Putamen (tissue), 1 donor: ENCODE data around the gene LGALS1.

Experiments used
- DNase-seq: peaks from one replicate; pipeline ENCODE4 v3.0.0-alpha.2; 2016; ENCODE audit warnings: low spot score

The LGALS1 gene

DNA sequence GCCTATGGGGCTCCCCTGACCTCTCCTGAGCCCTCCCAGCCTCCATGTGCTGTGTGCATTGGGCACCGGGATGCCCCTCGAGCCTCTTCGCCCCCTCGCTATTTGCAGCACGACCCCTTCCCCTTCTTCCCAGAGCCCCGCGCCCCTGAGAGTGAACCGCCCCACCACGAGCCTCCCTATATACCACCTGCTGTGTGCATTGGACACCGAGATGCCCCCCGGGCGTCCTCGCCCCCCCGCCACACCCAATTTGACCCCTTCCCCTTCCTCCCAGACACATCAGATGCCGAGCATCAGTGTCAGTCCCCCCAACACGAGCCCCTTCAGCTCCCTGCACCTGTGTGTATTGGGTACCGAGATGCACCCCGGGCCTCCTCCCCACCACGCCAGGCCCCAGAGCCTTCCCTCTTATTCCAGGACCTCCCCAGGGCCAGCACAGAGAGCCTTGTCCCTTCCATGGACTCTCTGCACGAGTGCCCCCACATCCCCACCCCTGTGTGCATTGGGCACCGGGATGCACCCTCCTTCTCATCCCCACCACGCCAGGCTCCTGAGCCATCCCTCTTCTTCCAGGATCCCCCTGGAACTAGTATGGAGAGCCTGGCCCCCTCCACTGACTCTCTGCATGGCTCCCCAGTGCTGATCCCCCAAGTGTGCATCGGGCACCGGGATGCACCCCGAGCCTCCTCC, 50.3 kb downstream of the LGALS1 start:
- no peak for DNase-seq

DNA sequence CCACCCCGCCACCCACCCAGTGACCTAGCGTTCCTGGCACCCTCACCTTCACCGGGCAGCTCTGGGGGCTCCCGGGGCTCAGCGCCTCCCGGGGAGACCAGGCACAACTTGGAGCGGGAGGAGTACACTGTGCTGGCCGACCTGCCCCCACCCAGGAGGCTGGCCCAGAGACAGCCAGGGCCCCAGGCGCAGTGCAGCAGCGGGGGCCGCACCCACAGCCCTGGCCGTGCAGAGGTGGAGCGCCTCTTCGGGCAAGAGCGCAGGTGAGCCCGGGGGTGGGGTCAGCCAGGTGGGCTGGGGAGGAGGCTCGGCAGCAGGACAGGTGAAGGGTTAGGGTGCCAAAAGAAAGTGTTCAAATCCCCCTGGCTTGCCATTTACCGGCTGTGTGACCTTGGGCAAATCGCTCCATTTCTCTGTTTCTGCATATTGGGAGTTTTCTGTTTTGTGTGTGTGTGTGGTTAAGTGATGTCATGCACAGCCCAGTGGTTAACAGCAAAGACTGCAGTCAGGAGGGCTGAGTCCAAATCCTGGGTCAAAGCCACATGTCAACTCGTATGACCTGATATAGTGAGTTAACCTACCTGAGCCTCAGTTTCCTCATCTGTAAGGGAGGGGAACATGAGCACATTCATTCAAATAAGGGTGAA, 50.9 kb downstream of the LGALS1 start:
- no peak for DNase-seq

GRCh38 chr22:37728620-37729019, 53.2 kb downstream of the LGALS1 start:
- no peak for DNase-seq
